Measurements from ENCODE around the gene PINLYP. TPM values are rescaled to one million over a fixed set of nuclear protein-coding genes. Genes with fewer than 3 reads are reported as not detected.

The PINLYP gene
- total and polyA plus RNA-seq, 2 of the 13 experiments (the other 11 are each of a cell fraction or from before 2014, with no cell fraction given), result 0.21 to 0.24 TPM

DNA sequence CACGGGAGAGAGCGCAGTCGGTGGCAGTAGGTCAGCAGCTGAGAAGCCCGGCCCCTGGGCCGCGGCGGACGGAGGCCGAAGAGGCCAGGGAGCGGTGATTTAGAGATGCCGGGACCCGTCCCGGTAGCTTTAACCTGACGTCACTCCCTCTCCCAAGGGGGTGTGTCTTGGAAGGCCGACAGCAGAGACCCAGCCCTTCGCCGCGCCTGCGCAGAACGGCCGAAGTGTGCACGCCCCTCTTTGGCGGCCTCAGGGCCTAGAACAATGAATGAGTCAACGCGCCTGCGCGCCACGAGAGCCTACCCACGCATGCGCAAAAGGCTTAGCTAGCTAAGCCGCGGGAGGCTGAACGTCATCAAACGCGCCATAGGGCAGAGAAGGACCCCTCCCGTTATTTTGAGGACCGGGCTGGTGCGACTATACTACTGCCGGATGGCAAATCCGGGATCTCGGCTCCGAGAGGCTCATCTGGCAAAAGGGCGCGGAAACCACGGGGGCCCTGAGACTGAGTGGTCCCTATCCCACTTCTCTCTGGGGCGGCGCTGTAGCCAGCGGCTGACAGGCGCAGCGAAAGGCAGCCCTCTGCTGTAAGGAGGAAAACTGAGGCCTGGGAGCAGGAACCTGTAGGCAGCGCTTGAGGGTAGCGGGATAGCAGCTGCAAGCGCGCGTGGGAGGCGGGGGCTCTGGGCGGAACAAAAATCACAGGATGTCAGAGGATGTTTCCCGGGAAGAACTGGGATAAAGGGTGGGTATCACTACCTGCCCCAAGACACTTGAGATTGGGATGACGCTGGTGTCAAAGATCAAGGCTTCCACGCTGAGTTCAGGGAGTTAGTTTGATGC is 20.6 kb downstream of the PINLYP start, which contains the start of the genes IRGQ and ZNF576 (continued):
- TF ChIP-seq, protein P1, sequence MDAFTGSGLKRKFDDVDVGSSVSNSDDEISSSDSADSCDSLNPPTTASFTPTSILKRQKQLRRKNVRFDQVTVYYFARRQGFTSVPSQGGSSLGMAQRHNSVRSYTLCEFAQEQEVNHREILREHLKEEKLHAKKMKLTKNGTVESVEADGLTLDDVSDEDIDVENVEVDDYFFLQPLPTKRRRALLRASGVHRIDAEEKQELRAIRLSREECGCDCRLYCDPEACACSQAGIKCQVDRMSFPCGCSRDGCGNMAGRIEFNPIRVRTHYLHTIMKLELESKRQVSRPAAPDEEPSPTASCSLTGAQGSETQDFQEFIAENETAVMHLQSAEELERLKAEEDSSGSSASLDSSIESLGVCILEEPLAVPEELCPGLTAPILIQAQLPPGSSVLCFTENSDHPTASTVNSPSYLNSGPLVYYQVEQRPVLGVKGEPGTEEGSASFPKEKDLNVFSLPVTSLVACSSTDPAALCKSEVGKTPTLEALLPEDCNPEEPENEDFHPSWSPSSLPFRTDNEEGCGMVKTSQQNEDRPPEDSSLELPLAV (CRISPR knock-in tag; conservative IDR thresholded peaks at IDR 0.05; ENCODE audit: low read depth), result no peak
- TF ChIP-seq, protein P2, sequence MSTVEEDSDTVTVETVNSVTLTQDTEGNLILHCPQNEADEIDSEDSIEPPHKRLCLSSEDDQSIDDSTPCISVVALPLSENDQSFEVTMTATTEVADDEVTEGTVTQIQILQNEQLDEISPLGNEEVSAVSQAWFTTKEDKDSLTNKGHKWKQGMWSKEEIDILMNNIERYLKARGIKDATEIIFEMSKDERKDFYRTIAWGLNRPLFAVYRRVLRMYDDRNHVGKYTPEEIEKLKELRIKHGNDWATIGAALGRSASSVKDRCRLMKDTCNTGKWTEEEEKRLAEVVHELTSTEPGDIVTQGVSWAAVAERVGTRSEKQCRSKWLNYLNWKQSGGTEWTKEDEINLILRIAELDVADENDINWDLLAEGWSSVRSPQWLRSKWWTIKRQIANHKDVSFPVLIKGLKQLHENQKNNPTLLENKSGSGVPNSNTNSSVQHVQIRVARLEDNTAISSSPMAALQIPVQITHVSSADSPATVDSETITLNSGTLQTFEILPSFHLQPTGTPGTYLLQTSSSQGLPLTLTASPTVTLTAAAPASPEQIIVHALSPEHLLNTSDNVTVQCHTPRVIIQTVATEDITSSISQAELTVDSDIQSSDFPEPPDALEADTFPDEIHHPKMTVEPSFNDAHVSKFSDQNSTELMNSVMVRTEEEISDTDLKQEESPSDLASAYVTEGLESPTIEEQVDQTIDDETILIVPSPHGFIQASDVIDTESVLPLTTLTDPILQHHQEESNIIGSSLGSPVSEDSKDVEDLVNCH (CRISPR knock-in tag; IDR thresholded peaks at IDR 0.05), result no peak
- TF ChIP-seq JUN (CRISPR knock-in tag; IDR thresholded peaks at IDR 0.05) (peak; percentile 56; the same call in 1 of the 2 replicates), ZNF431 (CRISPR knock-in tag; IDR thresholded peaks at IDR 0.05; ENCODE audit: borderline replicate concordance, low read depth) (no peak), HCFC1 (IDR thresholded peaks at IDR 0.05; ENCODE audit: low read depth, low read length) (peak; percentile 83), NR2F2 (IDR thresholded peaks at IDR 0.05; ENCODE audit: borderline replicate concordance, low read depth) (peak; percentile 35; the same call in 1 of the 2 replicates), TAF15 (IDR thresholded peaks at IDR 0.05; ENCODE audit: low read depth, low read length, poor library complexity, severe bottlenecking) (peak; percentile 51), FOXM1 (CRISPR knock-in tag; IDR thresholded peaks at IDR 0.05) (no peak), PPARG (CRISPR knock-in tag; conservative IDR thresholded peaks at IDR 0.05) (peak; percentile 26), ZMAT3 (CRISPR knock-in tag; conservative IDR thresholded peaks at IDR 0.05) (no peak), ZNF543 (CRISPR knock-in tag; IDR thresholded peaks at IDR 0.05) (no peak), ZNF432 (CRISPR knock-in tag; IDR thresholded peaks at IDR 0.05; ENCODE audit: borderline replicate concordance) (no peak), EZH2 (conservative IDR thresholded peaks at IDR 0.05; ENCODE audit: low read depth, low read length) (no peak), ATF1 (CRISPR knock-in tag; IDR thresholded peaks at IDR 0.05) (peak; percentile 99), ZNF660 (CRISPR knock-in tag; IDR thresholded peaks at IDR 0.05; ENCODE audit: borderline replicate concordance, low read depth) (no peak), SAP130 (CRISPR knock-in tag; IDR thresholded peaks at IDR 0.05; ENCODE audit: low read depth) (peak; percentile 85)
- TF ChIP-seq, protein P3, sequence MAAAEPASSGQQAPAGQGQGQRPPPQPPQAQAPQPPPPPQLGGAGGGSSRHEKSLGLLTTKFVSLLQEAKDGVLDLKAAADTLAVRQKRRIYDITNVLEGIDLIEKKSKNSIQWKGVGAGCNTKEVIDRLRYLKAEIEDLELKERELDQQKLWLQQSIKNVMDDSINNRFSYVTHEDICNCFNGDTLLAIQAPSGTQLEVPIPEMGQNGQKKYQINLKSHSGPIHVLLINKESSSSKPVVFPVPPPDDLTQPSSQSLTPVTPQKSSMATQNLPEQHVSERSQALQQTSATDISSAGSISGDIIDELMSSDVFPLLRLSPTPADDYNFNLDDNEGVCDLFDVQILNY (CRISPR knock-in tag; conservative IDR thresholded peaks at IDR 0.05), result no peak
- TF ChIP-seq, protein P4, sequence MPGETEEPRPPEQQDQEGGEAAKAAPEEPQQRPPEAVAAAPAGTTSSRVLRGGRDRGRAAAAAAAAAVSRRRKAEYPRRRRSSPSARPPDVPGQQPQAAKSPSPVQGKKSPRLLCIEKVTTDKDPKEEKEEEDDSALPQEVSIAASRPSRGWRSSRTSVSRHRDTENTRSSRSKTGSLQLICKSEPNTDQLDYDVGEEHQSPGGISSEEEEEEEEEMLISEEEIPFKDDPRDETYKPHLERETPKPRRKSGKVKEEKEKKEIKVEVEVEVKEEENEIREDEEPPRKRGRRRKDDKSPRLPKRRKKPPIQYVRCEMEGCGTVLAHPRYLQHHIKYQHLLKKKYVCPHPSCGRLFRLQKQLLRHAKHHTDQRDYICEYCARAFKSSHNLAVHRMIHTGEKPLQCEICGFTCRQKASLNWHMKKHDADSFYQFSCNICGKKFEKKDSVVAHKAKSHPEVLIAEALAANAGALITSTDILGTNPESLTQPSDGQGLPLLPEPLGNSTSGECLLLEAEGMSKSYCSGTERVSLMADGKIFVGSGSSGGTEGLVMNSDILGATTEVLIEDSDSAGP (CRISPR knock-in tag; IDR thresholded peaks at IDR 0.05; ENCODE audit: borderline replicate concordance), result peak; percentile 99
- TF ChIP-seq, protein P5, sequence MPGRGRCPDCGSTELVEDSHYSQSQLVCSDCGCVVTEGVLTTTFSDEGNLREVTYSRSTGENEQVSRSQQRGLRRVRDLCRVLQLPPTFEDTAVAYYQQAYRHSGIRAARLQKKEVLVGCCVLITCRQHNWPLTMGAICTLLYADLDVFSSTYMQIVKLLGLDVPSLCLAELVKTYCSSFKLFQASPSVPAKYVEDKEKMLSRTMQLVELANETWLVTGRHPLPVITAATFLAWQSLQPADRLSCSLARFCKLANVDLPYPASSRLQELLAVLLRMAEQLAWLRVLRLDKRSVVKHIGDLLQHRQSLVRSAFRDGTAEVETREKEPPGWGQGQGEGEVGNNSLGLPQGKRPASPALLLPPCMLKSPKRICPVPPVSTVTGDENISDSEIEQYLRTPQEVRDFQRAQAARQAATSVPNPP (CRISPR knock-in tag; IDR thresholded peaks at IDR 0.05), result no peak
- TF ChIP-seq, protein P6, sequence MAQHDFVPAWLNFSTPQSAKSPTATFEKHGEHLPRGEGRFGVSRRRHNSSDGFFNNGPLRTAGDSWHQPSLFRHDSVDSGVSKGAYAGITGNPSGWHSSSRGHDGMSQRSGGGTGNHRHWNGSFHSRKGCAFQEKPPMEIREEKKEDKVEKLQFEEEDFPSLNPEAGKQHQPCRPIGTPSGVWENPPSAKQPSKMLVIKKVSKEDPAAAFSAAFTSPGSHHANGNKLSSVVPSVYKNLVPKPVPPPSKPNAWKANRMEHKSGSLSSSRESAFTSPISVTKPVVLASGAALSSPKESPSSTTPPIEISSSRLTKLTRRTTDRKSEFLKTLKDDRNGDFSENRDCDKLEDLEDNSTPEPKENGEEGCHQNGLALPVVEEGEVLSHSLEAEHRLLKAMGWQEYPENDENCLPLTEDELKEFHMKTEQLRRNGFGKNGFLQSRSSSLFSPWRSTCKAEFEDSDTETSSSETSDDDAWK (CRISPR knock-in tag; IDR thresholded peaks at IDR 0.05), result no peak

Data from HepG2 (cell line).